GM18868 (cell line): ENCODE data around the gene SNTG2.

Source experiments
- ATAC-seq: cut with Tn5 transposase; IDR thresholded peaks from one replicate; pipeline ENCODE4 v1.9.1; 2021; ENCODE audit warnings: mild to moderate bottlenecking, moderate library complexity; ENCODE audit not compliant: unreplicated experiment

SNTG2 gene

GRCh38 chr2:1046067-1046466 is 95.4 kb downstream of the SNTG2 start:
- ATAC-seq: no peak

- no peak for ATAC-seq
Measured at GRCh38 chr2:1047485-1047884, 96.8 kb downstream of the SNTG2 start.

GRCh38 chr2:1049691-1050090 is 99.0 kb downstream of the SNTG2 start:
- ATAC-seq: no peak

GRCh38 chr2:1051075-1051474 is 100.4 kb downstream of the SNTG2 start:
- ATAC-seq: no peak

- no peak for ATAC-seq
Measured at GRCh38 chr2:1052771-1053191, 102.1 kb downstream of the SNTG2 start.

GRCh38 chr2:1053786-1054185 is 103.1 kb downstream of the SNTG2 start:
- no peak for ATAC-seq

GRCh38 chr2:1054399-1054798 is 103.8 kb downstream of the SNTG2 start:
- ATAC-seq: no peak

- ATAC-seq: no peak
Measured at GRCh38 chr2:1055014-1055595, 104.5 kb downstream of the SNTG2 start.

GRCh38 chr2:1060372-1060771 is 109.7 kb downstream of the SNTG2 start:
- ATAC-seq: no peak

GRCh38 chr2:1060987-1061386 is 110.3 kb downstream of the SNTG2 start:
- no peak for ATAC-seq

GRCh38 chr2:1068241-1068640 is 117.6 kb downstream of the SNTG2 start:
- no peak for ATAC-seq

- ATAC-seq: no peak
Measured at GRCh38 chr2:1068822-1069221, 118.2 kb downstream of the SNTG2 start.

GRCh38 chr2:1069847-1070246 is 119.2 kb downstream of the SNTG2 start:
- no peak for ATAC-seq

- no peak for ATAC-seq
Measured at GRCh38 chr2:1070601-1071000, 120.0 kb downstream of the SNTG2 start.

- no peak for ATAC-seq
Measured at GRCh38 chr2:1071650-1072049, 121.0 kb downstream of the SNTG2 start.

- no peak for ATAC-seq
Measured at GRCh38 chr2:1072250-1072649, 121.6 kb downstream of the SNTG2 start.

- ATAC-seq: no peak
Measured at GRCh38 chr2:1077911-1078310, 127.3 kb downstream of the SNTG2 start.

GRCh38 chr2:1078326-1078725 is 127.7 kb downstream of the SNTG2 start:
- ATAC-seq: no peak

GRCh38 chr2:1079873-1080799 is 129.5 kb downstream of the SNTG2 start:
- no peak for ATAC-seq

- no peak for ATAC-seq
Measured at GRCh38 chr2:1081451-1082225, 131.0 kb downstream of the SNTG2 start.

- ATAC-seq: no peak
Measured at GRCh38 chr2:1082456-1083205, 132.0 kb downstream of the SNTG2 start.
